ENCODE results near the gene SPEM1. TPM values are rescaled to one million over a fixed set of nuclear protein-coding genes. Genes with fewer than 3 reads are reported as not detected.

Gene SPEM1
- total and polyA plus RNA-seq, 3 donors from 2014 or later = 8.5 to 67.7 (median 18.7) TPM

DNA sequence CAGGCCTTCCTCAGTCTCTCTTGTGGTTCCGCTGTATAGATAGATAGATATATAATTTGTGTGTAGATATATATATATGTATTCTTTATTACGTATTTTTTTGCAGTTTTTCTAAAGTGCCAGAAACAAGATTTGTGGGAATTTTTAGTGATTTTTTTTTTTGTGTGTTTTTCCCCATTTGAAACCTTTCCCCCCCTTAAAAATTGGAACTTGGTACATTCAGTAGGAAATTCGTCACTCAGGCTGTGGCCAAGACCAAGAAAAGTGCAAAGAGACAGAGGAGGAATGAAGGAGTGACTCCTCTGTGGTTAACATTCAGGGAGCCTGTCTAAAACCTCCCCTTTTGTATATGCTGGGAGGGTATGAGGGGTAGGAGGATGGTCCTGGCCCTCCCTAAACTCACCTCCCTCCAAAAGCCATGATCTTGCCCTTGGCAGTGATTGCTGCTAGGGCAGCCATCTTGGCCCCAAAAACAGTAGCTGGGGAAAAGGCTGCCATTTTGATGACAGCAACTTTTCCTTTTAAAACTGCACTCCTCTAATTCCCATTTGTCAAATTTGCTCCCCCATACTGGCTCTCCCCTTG is 39.9 kb downstream of the SPEM1 start:
- 69 to 72% methylated on average over 3 of the region's 3 CpGs for WGBS, 2 donors
- no peaks in the 10 kb centered on the region for H3K27me3 ChIP-seq
- TF ChIP-seq POLR2A (IDR thresholded peaks at IDR 0.05) = no peak
- TF ChIP-seq, protein P1, sequence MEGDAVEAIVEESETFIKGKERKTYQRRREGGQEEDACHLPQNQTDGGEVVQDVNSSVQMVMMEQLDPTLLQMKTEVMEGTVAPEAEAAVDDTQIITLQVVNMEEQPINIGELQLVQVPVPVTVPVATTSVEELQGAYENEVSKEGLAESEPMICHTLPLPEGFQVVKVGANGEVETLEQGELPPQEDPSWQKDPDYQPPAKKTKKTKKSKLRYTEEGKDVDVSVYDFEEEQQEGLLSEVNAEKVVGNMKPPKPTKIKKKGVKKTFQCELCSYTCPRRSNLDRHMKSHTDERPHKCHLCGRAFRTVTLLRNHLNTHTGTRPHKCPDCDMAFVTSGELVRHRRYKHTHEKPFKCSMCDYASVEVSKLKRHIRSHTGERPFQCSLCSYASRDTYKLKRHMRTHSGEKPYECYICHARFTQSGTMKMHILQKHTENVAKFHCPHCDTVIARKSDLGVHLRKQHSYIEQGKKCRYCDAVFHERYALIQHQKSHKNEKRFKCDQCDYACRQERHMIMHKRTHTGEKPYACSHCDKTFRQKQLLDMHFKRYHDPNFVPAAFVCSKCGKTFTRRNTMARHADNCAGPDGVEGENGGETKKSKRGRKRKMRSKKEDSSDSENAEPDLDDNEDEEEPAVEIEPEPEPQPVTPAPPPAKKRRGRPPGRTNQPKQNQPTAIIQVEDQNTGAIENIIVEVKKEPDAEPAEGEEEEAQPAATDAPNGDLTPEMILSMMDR (IDR thresholded peaks at IDR 0.05) = no peak
- H3K4me3 ChIP-seq = no peak overlapping the region
- H3K36me3 ChIP-seq (ENCODE audit: low read depth, missing control alignments) = no peaks in the 10 kb centered on the region
- no peak for DNase-seq
- no peak overlapping the region for H3K27ac ChIP-seq
- no peaks in the 10 kb centered on the region for H3K9me3 ChIP-seq
- no peaks in the 10 kb centered on the region for H3K4me1 ChIP-seq
- intact Hi-C loops (cut with DNase I; ENCODE audit: low total_unique reads) = no loop called here

- WGBS, 2 donors = 83 to 93% methylated on average over 7 of the region's 7 CpGs
- intact Hi-C loops (cut with DNase I; ENCODE audit: low total_unique reads) = no loop called here
- no peak for DNase-seq
- no peak for TF ChIP-seq POLR2A (IDR thresholded peaks at IDR 0.05)
- TF ChIP-seq, protein P1 (IDR thresholded peaks at IDR 0.05) = no peak
- Histone ChIP-seq H3K4me3 (no peak overlapping the region), H3K36me3 (ENCODE audit: low read depth, missing control alignments) (no peaks in the 10 kb centered on the region), H3K27ac (no peak overlapping the region), H3K27me3 (no peaks in the 10 kb centered on the region), H3K9me3 (no peaks in the 10 kb centered on the region), H3K4me1 (peaks cover 1% of the 10 kb centered on the region)
Observed at GRCh38 chr17:7460850-7461660, 40.9 kb downstream of the SPEM1 start.

GRCh38 chr17:7462474-7463371 is 42.6 kb downstream of the SPEM1 start:
- 88 to 94% methylated on average over 24 to 36 of the region's 44 CpGs for WGBS, 2 donors
- Histone ChIP-seq H3K27ac (no peak overlapping the region), H3K27me3 (no peaks in the 10 kb centered on the region), H3K9me3 (no peaks in the 10 kb centered on the region), H3K36me3 (ENCODE audit: low read depth, missing control alignments) (no peaks in the 10 kb centered on the region), H3K4me1 (peaks cover 16% of the 10 kb centered on the region), H3K4me3 (no peak overlapping the region)
- no peak for DNase-seq
- TF ChIP-seq POLR2A (IDR thresholded peaks at IDR 0.05) = no peak
- TF ChIP-seq, protein P1 (IDR thresholded peaks at IDR 0.05) = no peak
- intact Hi-C loops (cut with DNase I; ENCODE audit: low total_unique reads) = no loop called here

DNA sequence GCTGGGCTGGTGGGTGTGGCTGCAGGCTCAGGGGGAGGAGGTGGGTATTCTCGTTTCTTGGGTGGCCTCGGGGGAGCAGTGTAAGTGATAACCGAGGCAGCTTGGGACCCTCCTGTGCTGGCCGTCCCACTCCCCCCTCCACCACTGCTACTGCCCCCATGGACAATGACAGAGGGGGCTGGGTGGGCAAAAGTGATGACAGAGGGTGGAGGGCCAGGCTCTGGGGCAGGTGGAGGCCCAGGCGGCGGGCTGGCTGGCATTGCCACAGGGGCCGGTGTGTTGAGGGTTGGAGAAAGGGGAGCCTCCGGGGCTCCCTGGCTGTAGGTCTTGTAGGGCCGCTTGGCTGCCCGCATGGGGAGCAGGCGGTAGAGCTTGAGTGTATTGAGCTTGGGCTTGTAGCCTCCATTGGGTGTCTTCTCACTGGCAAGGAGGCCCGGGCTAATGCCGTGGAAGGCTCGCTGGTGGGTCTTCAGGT is 43.3 kb downstream of the SPEM1 start:
- intact Hi-C loops (cut with DNase I; ENCODE audit: low total_unique reads) = no loop called here
- Histone ChIP-seq H3K27ac (no peak overlapping the region), H3K9me3 (no peaks in the 10 kb centered on the region), H3K4me1 (peaks cover 16% of the 10 kb centered on the region), H3K36me3 (ENCODE audit: low read depth, missing control alignments) (no peaks in the 10 kb centered on the region), H3K4me3 (no peak overlapping the region), H3K27me3 (no peaks in the 10 kb centered on the region)
- DNase-seq = no peak
- 46 to 85% methylated on average over 4 to 14 of the region's 14 CpGs for WGBS, 2 donors
- TF ChIP-seq, protein P1 (IDR thresholded peaks at IDR 0.05) = no peak
- TF ChIP-seq POLR2A (IDR thresholded peaks at IDR 0.05) = no peak
